GM12891 (cell line): ENCODE data around the gene ZNF385A.

Experiments
- PAX5 ChIP-seq: IDR thresholded peaks from 2 replicates; pipeline ENCODE4 v1.6.1; 2011; ENCODE audit warnings: low read length, moderate library complexity, mild to moderate bottlenecking; ENCODE audit not compliant: insufficient read depth, severe bottlenecking
- POLR2A ChIP-seq: IDR thresholded peaks from 2 replicates; pipeline ENCODE4 v1.6.1; 2011; ENCODE audit warnings: low read depth, low read length, control low read depth
- POLR2AphosphoS5 ChIP-seq: IDR thresholded peaks from 2 replicates; pipeline ENCODE4 v1.6.1; 2011; ENCODE audit warnings: low read depth, low read length, control low read depth
- POU2F2 ChIP-seq: IDR thresholded peaks from 2 replicates; pipeline ENCODE4 v1.6.1; 2011; ENCODE audit warnings: low read depth, mild to moderate bottlenecking, control low read depth, low read length, moderate library complexity
- SPI1 ChIP-seq: IDR thresholded peaks from 2 replicates; pipeline ENCODE4 v1.6.1; 2011; ENCODE audit warnings: low read depth, low read length, control low read depth
- TAF1 ChIP-seq: IDR thresholded peaks from 2 replicates; pipeline ENCODE4 v1.6.1; 2011; ENCODE audit warnings: low read depth, low read length, control low read depth

DNA sequence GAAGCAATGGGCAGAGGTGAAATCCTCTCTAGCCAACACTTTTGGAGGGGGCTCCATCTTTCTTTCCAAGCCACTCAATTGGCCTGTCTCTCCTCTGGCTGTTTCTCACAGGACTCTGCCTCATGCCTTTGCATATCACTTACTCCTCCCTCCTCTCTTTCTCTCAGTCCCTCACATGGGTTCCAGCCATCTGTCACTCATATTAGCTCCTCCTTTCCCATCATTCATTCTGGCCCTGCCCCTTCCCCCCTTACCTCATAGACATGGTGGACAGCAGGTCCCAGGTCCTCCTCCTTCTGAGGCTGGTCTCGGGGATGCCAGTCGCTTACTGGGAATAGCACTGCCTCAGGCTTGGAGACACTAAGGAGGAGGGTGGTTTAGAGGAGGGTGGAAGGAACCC lies 16.6 kb upstream of the ZNF385A start:
- no peak for TF ChIP-seq POLR2A
- TF ChIP-seq POLR2AphosphoS5 = no peak
- TF ChIP-seq TAF1 = no peak
- no peak for TF ChIP-seq SPI1
- no peak for TF ChIP-seq PAX5
- TF ChIP-seq POU2F2 = no peak
